Measurements from ENCODE around the gene ALKBH5. TPM values are rescaled to one million over a fixed set of nuclear protein-coding genes. Genes with fewer than 3 reads are reported as not detected.

ALKBH5 gene
- total and polyA plus RNA-seq, 9 of the 15 experiments (the other 6 are each of a cell fraction or from before 2014, with no cell fraction given): 11.4 to 70.0 (median 47.4) TPM

DNA sequence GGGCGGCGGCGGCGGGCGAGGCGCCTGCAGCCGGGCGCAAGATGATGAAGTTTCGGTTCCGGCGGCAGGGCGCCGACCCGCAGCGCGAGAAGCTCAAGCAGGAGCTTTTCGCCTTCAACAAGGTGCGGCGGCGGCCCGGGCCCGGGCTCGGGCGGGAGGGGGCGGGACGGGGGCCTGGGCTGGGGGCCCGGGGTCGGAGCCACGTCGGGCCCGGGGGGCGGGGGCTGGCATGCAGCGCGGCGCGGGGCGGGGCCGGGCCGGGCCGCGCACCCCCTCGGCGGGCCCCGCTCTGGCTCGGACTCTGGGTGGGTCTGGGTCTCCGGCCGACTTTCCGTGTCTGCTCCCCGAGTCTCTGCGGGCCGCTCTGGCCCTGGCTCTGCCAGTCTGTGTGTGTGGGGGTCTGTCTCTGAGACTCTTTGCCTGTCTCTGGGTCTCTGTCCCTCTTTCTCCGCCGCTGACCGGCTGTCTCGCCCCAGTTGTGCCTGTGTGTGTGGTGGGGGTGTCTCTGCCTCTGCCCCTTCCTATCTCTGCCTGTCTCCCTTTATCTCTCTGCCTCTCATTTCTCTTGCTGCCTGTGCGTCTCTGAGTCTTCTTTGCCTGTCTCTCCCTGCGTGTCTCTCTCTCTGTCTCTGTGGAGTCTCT, 42.1 kb downstream of the ALKBH5 start:
- peak overlapping the region; percentile 65 for H3K4me3 ChIP-seq
- peak overlapping the region; percentile 48; the same call in 2 of the 3 replicates for H3K27ac ChIP-seq (ENCODE audit: extremely low read depth, low read depth, low read length)
- H2AFZ ChIP-seq (ENCODE audit: low read depth, low read length): peak overlapping the region; percentile 81
- intact Hi-C loops (cut with micrococcal nuclease): no loop called here
- peak overlapping the region; percentile 85 for H3K4me2 ChIP-seq (ENCODE audit: insufficient read depth, low read length)
- POLR2A ChIA-PET: no interaction called here
- no peaks in the 10 kb centered on the region for H4K20me1 ChIP-seq (replicated peaks; ENCODE audit: control insufficient read depth, insufficient read depth, low read length)
- peak; percentile 70 for FAIRE-seq
- no peaks in the 10 kb centered on the region for H3K9me3 ChIP-seq (replicated peaks; ENCODE audit: control insufficient read depth, insufficient read depth, low read depth, low read length)
- peak; percentile 31 to 71 (median 52) for DNase-seq (ENCODE audit: extremely low read depth in 1 of 4, low spot score in 3 of 4)
- no peaks in the 10 kb centered on the region for H3K27me3 ChIP-seq (ENCODE audit: control insufficient read depth in 2 of 2, insufficient read depth in 2 of 2, low read length in 2 of 2)
- H3K4me1 ChIP-seq (replicated peaks in 1 of 2; ENCODE audit: control insufficient read depth in 2 of 2, insufficient read depth in 2 of 2, low read length in 2 of 2): peaks cover 4 to 39% of the 10 kb centered on the region in 2 experiments; a peak in 3 of 5 replicates
- H3K36me3 ChIP-seq (ENCODE audit: control insufficient read depth, insufficient read depth, low read length): no peaks in the 10 kb centered on the region
- 0% methylated on average over 9 of the region's 57 CpGs for WGBS (ENCODE audit: insufficient coverage, low coverage, missing lambda C conversion rate)
- no TSS peak for BruUV-seq (replicated peaks)
- H3K79me2 ChIP-seq (ENCODE audit: control insufficient read depth, insufficient read depth, low read length): peaks cover 8% of the 10 kb centered on the region; the same call in 2 of the 3 replicates
- in situ Hi-C loops (cut with MboI): no loop called here
- ATAC-seq: peak; percentile 35
- CTCF ChIA-PET (ENCODE audit: low intra/inter-chr PET ratio): no interaction called here
- H3K9me1 ChIP-seq (ENCODE audit: control insufficient read depth, insufficient read depth, low read length): peaks cover 3% of the 10 kb centered on the region
- H3K9ac ChIP-seq (ENCODE audit: insufficient read depth in 1 of 2, low read depth in 2 of 2, low read length in 2 of 2): peak overlapping the region; percentile 73 to 92
- TF ChIP-seq SRSF7 (optimal IDR thresholded peaks at IDR 0.05; ENCODE audit: low read depth, low read length): no peak
- TF ChIP-seq ZFX (CRISPR knock-in tag; IDR thresholded peaks at IDR 0.05): 0 out of 2 replicates have a peak, but pooled peaks have one; percentile 1
- no peak for TF ChIP-seq MAFK (IDR thresholded peaks at IDR 0.05; ENCODE audit: low read length)
- TF ChIP-seq, protein P1, sequence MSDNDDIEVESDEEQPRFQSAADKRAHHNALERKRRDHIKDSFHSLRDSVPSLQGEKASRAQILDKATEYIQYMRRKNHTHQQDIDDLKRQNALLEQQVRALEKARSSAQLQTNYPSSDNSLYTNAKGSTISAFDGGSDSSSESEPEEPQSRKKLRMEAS (CRISPR knock-in tag; IDR thresholded peaks at IDR 0.05): no peak
- no peak for TF ChIP-seq PRPF4 (IDR thresholded peaks at IDR 0.05; ENCODE audit: insufficient read depth, low read depth, low read length, poor library complexity, severe bottlenecking)
- TF ChIP-seq, protein P2, sequence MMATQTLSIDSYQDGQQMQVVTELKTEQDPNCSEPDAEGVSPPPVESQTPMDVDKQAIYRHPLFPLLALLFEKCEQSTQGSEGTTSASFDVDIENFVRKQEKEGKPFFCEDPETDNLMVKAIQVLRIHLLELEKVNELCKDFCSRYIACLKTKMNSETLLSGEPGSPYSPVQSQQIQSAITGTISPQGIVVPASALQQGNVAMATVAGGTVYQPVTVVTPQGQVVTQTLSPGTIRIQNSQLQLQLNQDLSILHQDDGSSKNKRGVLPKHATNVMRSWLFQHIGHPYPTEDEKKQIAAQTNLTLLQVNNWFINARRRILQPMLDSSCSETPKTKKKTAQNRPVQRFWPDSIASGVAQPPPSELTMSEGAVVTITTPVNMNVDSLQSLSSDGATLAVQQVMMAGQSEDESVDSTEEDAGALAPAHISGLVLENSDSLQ (IDR thresholded peaks at IDR 0.05): 0 out of 2 replicates have a peak, but pooled peaks have one; percentile 7
- no peak for TF ChIP-seq STAT5B (CRISPR knock-in tag; IDR thresholded peaks at IDR 0.05)
- 0 out of 2 replicates have a peak, but pooled peaks have one; percentile 24 for TF ChIP-seq FOSL1 (tag; conservative IDR thresholded peaks at IDR 0.05)
- no peak for TF ChIP-seq ZNF140 (CRISPR knock-in tag; IDR thresholded peaks at IDR 0.05)
- TF ChIP-seq BCL6 (CRISPR knock-in tag; IDR thresholded peaks at IDR 0.05): no peak
- TF ChIP-seq KLF10 (CRISPR knock-in tag; IDR thresholded peaks at IDR 0.05): no peak
- TF ChIP-seq CBFB (CRISPR knock-in tag; IDR thresholded peaks at IDR 0.05): no peak
- TF ChIP-seq MAZ (CRISPR knock-in tag; conservative IDR thresholded peaks at IDR 0.05 in 1 of 2, IDR thresholded peaks at IDR 0.05 in 1 of 2): no peak
- no peak for TF ChIP-seq E2F3 (CRISPR knock-in tag; IDR thresholded peaks at IDR 0.05)
- TF ChIP-seq, protein P3, sequence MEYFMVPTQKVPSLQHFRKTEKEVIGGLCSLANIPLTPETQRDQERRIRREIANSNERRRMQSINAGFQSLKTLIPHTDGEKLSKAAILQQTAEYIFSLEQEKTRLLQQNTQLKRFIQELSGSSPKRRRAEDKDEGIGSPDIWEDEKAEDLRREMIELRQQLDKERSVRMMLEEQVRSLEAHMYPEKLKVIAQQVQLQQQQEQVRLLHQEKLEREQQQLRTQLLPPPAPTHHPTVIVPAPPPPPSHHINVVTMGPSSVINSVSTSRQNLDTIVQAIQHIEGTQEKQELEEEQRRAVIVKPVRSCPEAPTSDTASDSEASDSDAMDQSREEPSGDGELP (CRISPR knock-in tag; IDR thresholded peaks at IDR 0.05; ENCODE audit: borderline replicate concordance): no peak
- TF ChIP-seq SRF (CRISPR knock-in tag; IDR thresholded peaks at IDR 0.05): no peak
- TF ChIP-seq, protein P4, sequence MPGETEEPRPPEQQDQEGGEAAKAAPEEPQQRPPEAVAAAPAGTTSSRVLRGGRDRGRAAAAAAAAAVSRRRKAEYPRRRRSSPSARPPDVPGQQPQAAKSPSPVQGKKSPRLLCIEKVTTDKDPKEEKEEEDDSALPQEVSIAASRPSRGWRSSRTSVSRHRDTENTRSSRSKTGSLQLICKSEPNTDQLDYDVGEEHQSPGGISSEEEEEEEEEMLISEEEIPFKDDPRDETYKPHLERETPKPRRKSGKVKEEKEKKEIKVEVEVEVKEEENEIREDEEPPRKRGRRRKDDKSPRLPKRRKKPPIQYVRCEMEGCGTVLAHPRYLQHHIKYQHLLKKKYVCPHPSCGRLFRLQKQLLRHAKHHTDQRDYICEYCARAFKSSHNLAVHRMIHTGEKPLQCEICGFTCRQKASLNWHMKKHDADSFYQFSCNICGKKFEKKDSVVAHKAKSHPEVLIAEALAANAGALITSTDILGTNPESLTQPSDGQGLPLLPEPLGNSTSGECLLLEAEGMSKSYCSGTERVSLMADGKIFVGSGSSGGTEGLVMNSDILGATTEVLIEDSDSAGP (CRISPR knock-in tag; IDR thresholded peaks at IDR 0.05): no peak
- TF ChIP-seq, protein P5, sequence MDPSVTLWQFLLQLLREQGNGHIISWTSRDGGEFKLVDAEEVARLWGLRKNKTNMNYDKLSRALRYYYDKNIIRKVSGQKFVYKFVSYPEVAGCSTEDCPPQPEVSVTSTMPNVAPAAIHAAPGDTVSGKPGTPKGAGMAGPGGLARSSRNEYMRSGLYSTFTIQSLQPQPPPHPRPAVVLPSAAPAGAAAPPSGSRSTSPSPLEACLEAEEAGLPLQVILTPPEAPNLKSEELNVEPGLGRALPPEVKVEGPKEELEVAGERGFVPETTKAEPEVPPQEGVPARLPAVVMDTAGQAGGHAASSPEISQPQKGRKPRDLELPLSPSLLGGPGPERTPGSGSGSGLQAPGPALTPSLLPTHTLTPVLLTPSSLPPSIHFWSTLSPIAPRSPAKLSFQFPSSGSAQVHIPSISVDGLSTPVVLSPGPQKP (CRISPR knock-in tag; IDR thresholded peaks at IDR 0.05): no peak
